Stimulated activated CD4-positive, alpha-beta T cell treated with anti-CD3 and anti-CD28 coated beads, Interleukin-12 subunit alpha, Interleukin-12 subunit beta, amount 100 ng/mL, for 24 hours (primary cell): Measurements from ENCODE around the gene TMOD3.

Experiments
- DNase-seq, 2 experiments: peaks; one replicate each; pipeline ENCODE4 v3.0.0-alpha.2; 2020; ENCODE audit warnings: low read depth in 2 of 2

Gene TMOD3

GRCh38 chr15:51907136-51907862 is 77.8 kb downstream of the TMOD3 start:
- DNase-seq = no peak

GRCh38 chr15:51908316-51908715 is 78.9 kb downstream of the TMOD3 start:
- DNase-seq = no peak

GRCh38 chr15:51909584-51909983 is 80.1 kb downstream of the TMOD3 start:
- DNase-seq = no peak

- DNase-seq = no peak
These were observed 83.1 kb downstream of the TMOD3 start for GRCh38 chr15:51912528-51912927.

- DNase-seq = no peak
These were observed 88.0 kb downstream of the TMOD3 start for GRCh38 chr15:51917493-51917892.

- no peak for DNase-seq
These were observed 95.0 kb downstream of the TMOD3 start for GRCh38 chr15:51924156-51925068.

GRCh38 chr15:51926809-51927208 is 97.4 kb downstream of the TMOD3 start:
- no peak for DNase-seq

- DNase-seq = no peak
These were observed 101.6 kb downstream of the TMOD3 start for GRCh38 chr15:51931016-51931415.

GRCh38 chr15:51931638-51932037 is 102.2 kb downstream of the TMOD3 start:
- DNase-seq = no peak

- DNase-seq = no peak
These were observed 102.7 kb downstream of the TMOD3 start for GRCh38 chr15:51932161-51932560.

GRCh38 chr15:51935466-51936104 is 106.1 kb downstream of the TMOD3 start:
- DNase-seq = no peak

- no peak for DNase-seq
These were observed 106.6 kb downstream of the TMOD3 start for GRCh38 chr15:51936105-51936478.

- DNase-seq = no peak
These were observed 108.8 kb downstream of the TMOD3 start for GRCh38 chr15:51938286-51938685.

- DNase-seq = no peak
These were observed 109.8 kb downstream of the TMOD3 start for GRCh38 chr15:51939216-51939615.

GRCh38 chr15:51947124-51947523 is 117.7 kb downstream of the TMOD3 start:
- no peak for DNase-seq

GRCh38 chr15:51952805-51953204 is 123.4 kb downstream of the TMOD3 start:
- DNase-seq = no peak

GRCh38 chr15:51955504-51955903 is 126.1 kb downstream of the TMOD3 start:
- no peak for DNase-seq
